Measurements from ENCODE around the gene HHAT. TPM values are rescaled to one million over a fixed set of nuclear protein-coding genes. Genes with fewer than 3 reads are reported as not detected.
"Not testable (repeated sequence)": the region's sequence is repeated elsewhere in the genome, so short reads cannot be mapped to it uniquely, and the experiment has no call there.

Gene HHAT
- polyA plus RNA-seq, 1 experiment, result 4.8 TPM

DNA sequence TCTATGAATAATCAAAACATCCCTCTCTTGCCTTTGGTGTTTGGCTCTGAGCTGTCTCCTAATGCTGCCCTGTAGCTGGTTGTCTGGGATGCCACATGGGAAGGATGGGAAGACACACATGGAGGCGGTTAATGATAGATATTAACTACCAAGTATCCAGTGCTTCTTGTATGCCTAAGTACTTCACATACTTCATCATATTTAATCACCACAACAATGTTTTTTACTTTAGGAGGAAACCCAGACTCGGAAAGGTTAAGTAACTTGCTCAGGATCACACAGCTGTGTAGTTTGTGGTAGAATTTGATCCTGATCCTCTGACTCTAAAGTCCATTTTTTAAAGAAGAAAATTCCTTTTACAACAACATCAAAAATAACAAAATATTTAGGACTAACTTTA lies 88.0 kb downstream of the HHAT start:
- Histone ChIP-seq H3K27ac (ENCODE audit: low read depth, low read length) (no peak overlapping the region), H3K27me3 (ENCODE audit: control insufficient read depth, insufficient read depth, low read length) (no peaks in the 10 kb centered on the region), H3K9me3 (ENCODE audit: control insufficient read depth, insufficient read depth, low read length) (peaks cover 4% of the 10 kb centered on the region; the same call in 1 of the 2 replicates), H3K4me3 (ENCODE audit: low read depth, low read length) (no peak overlapping the region)
- POLR2A ChIA-PET, result no interaction called here
- DNase-seq (ENCODE audit: low read depth, low spot score), result no peak
- TF ChIP-seq, protein P1, sequence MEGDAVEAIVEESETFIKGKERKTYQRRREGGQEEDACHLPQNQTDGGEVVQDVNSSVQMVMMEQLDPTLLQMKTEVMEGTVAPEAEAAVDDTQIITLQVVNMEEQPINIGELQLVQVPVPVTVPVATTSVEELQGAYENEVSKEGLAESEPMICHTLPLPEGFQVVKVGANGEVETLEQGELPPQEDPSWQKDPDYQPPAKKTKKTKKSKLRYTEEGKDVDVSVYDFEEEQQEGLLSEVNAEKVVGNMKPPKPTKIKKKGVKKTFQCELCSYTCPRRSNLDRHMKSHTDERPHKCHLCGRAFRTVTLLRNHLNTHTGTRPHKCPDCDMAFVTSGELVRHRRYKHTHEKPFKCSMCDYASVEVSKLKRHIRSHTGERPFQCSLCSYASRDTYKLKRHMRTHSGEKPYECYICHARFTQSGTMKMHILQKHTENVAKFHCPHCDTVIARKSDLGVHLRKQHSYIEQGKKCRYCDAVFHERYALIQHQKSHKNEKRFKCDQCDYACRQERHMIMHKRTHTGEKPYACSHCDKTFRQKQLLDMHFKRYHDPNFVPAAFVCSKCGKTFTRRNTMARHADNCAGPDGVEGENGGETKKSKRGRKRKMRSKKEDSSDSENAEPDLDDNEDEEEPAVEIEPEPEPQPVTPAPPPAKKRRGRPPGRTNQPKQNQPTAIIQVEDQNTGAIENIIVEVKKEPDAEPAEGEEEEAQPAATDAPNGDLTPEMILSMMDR (IDR thresholded peaks at IDR 0.05; ENCODE audit: low read depth, low read length), result no peak
- CTCF ChIA-PET, result interaction anchor here (0.6 to 2.5 kb wide), 16 partner anchors 8 to 719 kb away, joined by 3 to 30 read pairs (median 4); partner anchors contain the start of gene KCNH1

DNA sequence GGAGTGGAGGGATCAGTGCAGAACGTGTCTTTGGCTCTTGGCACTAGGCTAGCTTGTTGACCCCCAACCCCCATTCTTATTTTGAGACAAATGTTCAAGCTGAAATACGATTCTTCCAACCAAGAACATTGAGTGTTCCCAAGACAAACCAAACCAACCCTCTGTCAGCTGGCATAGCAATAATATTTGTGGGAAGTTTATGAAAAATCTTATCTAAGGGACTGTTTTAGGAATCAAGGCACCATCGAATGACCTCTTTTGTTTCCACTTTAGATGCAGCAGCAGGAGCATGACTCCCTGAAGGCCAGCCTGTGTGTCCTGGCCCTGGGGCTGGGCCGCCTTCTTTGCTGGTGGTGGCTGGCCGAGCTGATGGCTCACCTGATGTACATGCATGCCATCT lies 89.2 kb downstream of the HHAT start:
- POLR2A ChIA-PET, result no interaction called here
- DNase-seq (ENCODE audit: low read depth, low spot score), result no peak
- H3K9me3 ChIP-seq (ENCODE audit: control insufficient read depth, insufficient read depth, low read length), result peaks cover under 1% of the 10 kb centered on the region; the same call in 1 of the 2 replicates
- CTCF ChIA-PET, result interaction anchor here (0.8 to 2.2 kb wide), 3 partner anchors 8 to 716 kb away, joined by 3 to 9 read pairs (median 5); partner anchors contain the start of gene KCNH1
- no peaks in the 10 kb centered on the region for H3K27me3 ChIP-seq (ENCODE audit: control insufficient read depth, insufficient read depth, low read length)
- H3K27ac ChIP-seq (ENCODE audit: low read depth, low read length), result no peak overlapping the region
- H3K4me3 ChIP-seq (ENCODE audit: low read depth, low read length), result no peak overlapping the region
- TF ChIP-seq, protein P1 (IDR thresholded peaks at IDR 0.05; ENCODE audit: low read depth, low read length), result no peak

DNA sequence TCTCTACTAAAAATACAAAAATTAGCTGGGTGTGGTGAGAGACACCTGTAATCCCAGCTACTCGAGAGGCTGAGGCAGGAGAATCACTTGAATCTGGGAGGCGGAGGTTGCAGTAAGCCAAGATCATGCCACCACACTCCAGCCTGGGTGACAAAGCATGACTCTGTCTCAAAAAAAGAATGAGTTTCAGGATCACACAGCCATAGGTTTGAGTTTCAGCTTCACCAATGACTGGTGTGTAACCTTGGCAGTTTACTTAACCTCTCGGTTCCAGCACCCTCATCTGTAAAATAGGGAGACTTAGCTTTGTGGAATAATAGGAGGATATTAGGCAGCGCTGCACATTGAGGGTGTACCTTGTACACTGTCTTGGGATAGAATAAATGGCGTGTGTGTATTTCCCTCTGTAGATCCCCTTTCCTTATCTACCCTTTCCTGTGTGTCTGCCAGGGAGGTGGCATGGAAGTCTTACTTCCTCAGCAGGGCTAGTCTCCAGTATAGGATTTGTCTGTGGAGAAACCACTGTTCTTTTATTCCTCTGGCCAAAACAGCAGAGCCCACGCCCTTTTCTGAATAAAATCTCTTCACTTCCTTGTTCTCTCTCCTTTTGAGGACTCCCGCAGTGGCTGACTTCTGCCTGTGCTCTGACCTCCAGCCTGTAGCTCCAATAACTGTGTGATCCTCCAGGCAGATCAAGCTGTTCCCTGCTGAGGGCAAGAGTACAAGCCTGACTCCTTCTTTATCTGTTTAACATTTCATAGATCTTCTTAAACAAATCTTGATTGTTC lies 90.4 kb downstream of the HHAT start:
- H3K9me3 ChIP-seq (ENCODE audit: control insufficient read depth, insufficient read depth, low read length), result no peaks in the 10 kb centered on the region
- TF ChIP-seq, protein P1 (IDR thresholded peaks at IDR 0.05; ENCODE audit: low read depth, low read length), result no peak
- no peaks in the 10 kb centered on the region for H3K27me3 ChIP-seq (ENCODE audit: control insufficient read depth, insufficient read depth, low read length)
- no peak for DNase-seq (ENCODE audit: low read depth, low spot score)
- ChIA-PET CTCF (interaction anchor here (0.7 to 1.9 kb wide), 7 partner anchors 9 to 715 kb away, joined by 3 to 14 read pairs (median 3); partner anchors contain the start of gene KCNH1), POLR2A (no interaction called here)
- H3K27ac ChIP-seq (ENCODE audit: low read depth, low read length), result no peak overlapping the region
- H3K4me3 ChIP-seq (ENCODE audit: low read depth, low read length), result no peak overlapping the region

DNA sequence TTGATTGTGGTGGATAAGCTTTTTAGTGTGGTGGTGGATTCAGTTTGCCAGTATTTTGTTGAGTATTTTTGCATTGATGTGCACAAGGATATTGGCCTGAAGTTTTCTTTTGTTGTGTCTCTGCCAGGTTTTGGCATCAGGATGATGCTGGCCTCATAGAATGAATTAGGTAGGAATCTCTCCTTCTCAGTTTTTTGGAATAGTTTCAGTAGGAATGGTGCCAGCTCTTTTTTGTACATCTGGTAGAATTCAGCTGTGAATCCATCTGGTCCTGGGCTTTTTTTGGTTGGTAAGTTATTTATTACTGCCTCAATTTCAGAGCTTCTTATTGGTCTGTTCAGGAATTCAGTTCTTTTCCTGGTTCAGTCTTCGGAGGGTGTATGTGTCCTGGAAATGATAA lies 98.0 kb downstream of the HHAT start:
- POLR2A ChIA-PET; H3K4me3 ChIP-seq (ENCODE audit: low read depth, low read length); H3K27me3 ChIP-seq (ENCODE audit: control insufficient read depth, insufficient read depth, low read length); H3K27ac ChIP-seq (ENCODE audit: low read depth, low read length); H3K9me3 ChIP-seq (ENCODE audit: control insufficient read depth, insufficient read depth, low read length); DNase-seq (ENCODE audit: low read depth, low spot score): not testable (repeated sequence)
- CTCF ChIA-PET, result interaction anchor here (0.8 kb wide), 1 partner anchor 22 kb away, joined by 3 read pairs; no protein-coding TSS in a partner anchor

DNA sequence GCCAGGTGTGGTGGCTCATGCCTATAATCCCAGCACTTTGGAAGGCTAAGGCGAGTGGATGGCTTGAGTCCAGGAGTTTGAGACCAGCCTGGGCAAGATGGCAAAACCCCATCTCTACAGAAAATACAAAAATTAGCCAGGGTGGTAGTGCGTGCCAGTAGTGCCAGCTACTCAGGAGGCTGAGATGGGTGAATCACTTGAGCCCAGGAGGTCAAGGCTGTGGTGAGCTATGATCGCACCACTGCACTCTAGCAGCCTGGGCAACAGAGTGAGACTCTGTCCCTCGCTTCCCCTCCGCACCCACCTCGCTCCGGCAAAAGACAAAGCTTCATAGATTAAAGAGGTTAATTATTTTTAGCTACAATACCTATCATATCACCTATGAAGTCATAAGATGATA lies 100.0 kb downstream of the HHAT start:
- DNase-seq (ENCODE audit: low read depth, low spot score), result no peak
- ChIA-PET POLR2A (no interaction called here), CTCF (interaction anchor here (0.6 to 2.2 kb wide), 3 partner anchors 12 to 22 kb away, joined by 3 to 7 read pairs (median 4); no protein-coding TSS in a partner anchor)
- TF ChIP-seq, protein P1 (IDR thresholded peaks at IDR 0.05; ENCODE audit: low read depth, low read length), result no peak
- H3K4me3 ChIP-seq (ENCODE audit: low read depth, low read length), result no peak overlapping the region
- no peaks in the 10 kb centered on the region for H3K9me3 ChIP-seq (ENCODE audit: control insufficient read depth, insufficient read depth, low read length)
- H3K27me3 ChIP-seq (ENCODE audit: control insufficient read depth, insufficient read depth, low read length), result no peaks in the 10 kb centered on the region
- H3K27ac ChIP-seq (ENCODE audit: low read depth, low read length), result no peak overlapping the region
